Liver (tissue), 3 donors: ENCODE results near the gene IQCC.

Source experiments
- ATF3 ChIP-seq: IDR thresholded peaks from 2 replicates; pipeline ENCODE4 v1.6.1; 2016; ENCODE audit warnings: antibody characterized with exemption
- CTCF ChIP-seq: fragments of 150-350 bp; IDR thresholded peaks from 2 replicates; pipeline ENCODE4 v1.5.1; 2017; ENCODE audit warnings: improper control_type of control experiment, low read depth, low read length; ENCODE audit not compliant: missing input control
- GABPA ChIP-seq, 2 donors: IDR thresholded peaks in 1 of 2; conservative IDR thresholded peaks in 1 of 2; 2 replicates each; pipeline ENCODE4 v1.6.1; 2016; ENCODE audit warnings: antibody characterized with exemption in 2 of 2, mild to moderate bottlenecking in 1 of 2, moderate library complexity in 1 of 2
- JUND ChIP-seq, 2 donors: IDR thresholded peaks; 2 replicates each; pipeline ENCODE4 v1.6.1; 2016; ENCODE audit warnings: antibody characterized with exemption in 2 of 2
- MAX ChIP-seq: IDR thresholded peaks from 2 replicates; pipeline ENCODE4 v1.6.1; 2016; ENCODE audit warnings: antibody characterized with exemption
- NR2F2 ChIP-seq: IDR thresholded peaks from 2 replicates; pipeline ENCODE4 v1.6.1; 2016; ENCODE audit warnings: antibody characterized with exemption
- RAD21 ChIP-seq, 2 donors: IDR thresholded peaks; 2 replicates each; pipeline ENCODE4 v1.6.1; 2016; ENCODE audit warnings: antibody characterized with exemption in 2 of 2, mild to moderate bottlenecking in 2 of 2
- SP1 ChIP-seq: IDR thresholded peaks from 2 replicates; pipeline ENCODE4 v1.6.1; 2018; ENCODE audit warnings: antibody characterized with exemption, mild to moderate bottlenecking
- TAF1 ChIP-seq: conservative IDR thresholded peaks from 2 replicates; pipeline ENCODE4 v1.6.1; 2016; ENCODE audit warnings: antibody characterized with exemption, mild to moderate bottlenecking
- YY1 ChIP-seq: IDR thresholded peaks from 2 replicates; pipeline ENCODE4 v1.6.1; 2016; ENCODE audit warnings: antibody characterized with exemption, mild to moderate bottlenecking
- ZBTB33 ChIP-seq: IDR thresholded peaks from 2 replicates; pipeline ENCODE4 v1.6.1; 2016; ENCODE audit warnings: antibody characterized with exemption
- donor health status: healthy.
- donor health status: healthy.

GRCh38 chr1:32172621-32173245, 32.7 kb upstream of the IQCC start:
- TF ChIP-seq ZBTB33: no peak
- no peak for TF ChIP-seq CTCF
- TF ChIP-seq YY1: no peak
- no peak for TF ChIP-seq SP1
- no peak for TF ChIP-seq TAF1
- TF ChIP-seq ATF3: no peak
- TF ChIP-seq JUND (IDR thresholded peaks at IDR 0.05): no peak
- no peak for TF ChIP-seq RAD21 (IDR thresholded peaks at IDR 0.05)
- no peak for TF ChIP-seq MAX
- no peak for TF ChIP-seq GABPA (IDR thresholded peaks at IDR 0.05 in 1 of 2, conservative IDR thresholded peaks at IDR 0.05 in 1 of 2)
- TF ChIP-seq NR2F2: no peak
